Osteoblast (primary cell): ENCODE data around the gene SMIM32. TPM values are rescaled to one million over a fixed set of nuclear protein-coding genes. Genes with fewer than 3 reads are reported as not detected.
A peak's percentile ranks its signal among the peaks of the same experiment; 100 is the strongest.

Experiments used
- DNase-seq: peaks from one replicate; pipeline ENCODE4 v3.0.0; 2011; ENCODE audit warnings: low spot score, mixed read lengths; ENCODE audit not compliant: insufficient read length; ENCODE audit errors: missing footprints
- H2AFZ ChIP-seq: 2 replicates; pipeline ENCODE4 v1.6.0; 2011; ENCODE audit warnings: mild to moderate bottlenecking, low read length
- H3K27ac ChIP-seq: 2 replicates; pipeline ENCODE4 v1.5.1; 2011; ENCODE audit warnings: mild to moderate bottlenecking, low read depth, low read length, moderate library complexity
- H3K27me3 ChIP-seq: 2 replicates; pipeline ENCODE4 v1.6.0; 2012; ENCODE audit warnings: mild to moderate bottlenecking, control low read depth, inconsistent platforms, low read length, moderate library complexity; ENCODE audit not compliant: insufficient read depth
- H3K36me3 ChIP-seq: 2 replicates; pipeline ENCODE4 v1.5.1; 2011; ENCODE audit warnings: mild to moderate bottlenecking, low read length, control low read depth, moderate library complexity; ENCODE audit not compliant: insufficient read depth
- H3K4me1 ChIP-seq: 2 replicates; pipeline ENCODE4 v1.5.1; 2011; ENCODE audit warnings: mild to moderate bottlenecking, low read length, control low read depth, moderate library complexity; ENCODE audit not compliant: insufficient read depth
- H3K4me2 ChIP-seq: 2 replicates; pipeline ENCODE4 v1.6.0; 2011; ENCODE audit warnings: mild to moderate bottlenecking, low read length; ENCODE audit not compliant: insufficient read depth
- H3K4me3 ChIP-seq: fragments of 200-600 bp; sonication (generic); 3 replicates; pipeline ENCODE4 v1.5.1; 2012; ENCODE audit warnings: mild to moderate bottlenecking, low read length, inconsistent platforms; ENCODE audit not compliant: insufficient read depth
- H3K79me2 ChIP-seq: 2 replicates; pipeline ENCODE4 v1.6.0; 2012; ENCODE audit warnings: mild to moderate bottlenecking, low read length, control low read depth, inconsistent platforms; ENCODE audit not compliant: insufficient read depth
- H3K9me3 ChIP-seq: 2 replicates; pipeline ENCODE4 v1.5.1; 2011; ENCODE audit warnings: low read depth, low read length, control low read depth
- H4K20me1 ChIP-seq: 2 replicates; pipeline ENCODE4 v1.6.0; 2012; ENCODE audit warnings: mild to moderate bottlenecking, low read length, control low read depth; ENCODE audit not compliant: insufficient read depth
- CTCF ChIP-seq: IDR thresholded peaks from 2 replicates; pipeline ENCODE4 v1.5.1; 2011; ENCODE audit warnings: mild to moderate bottlenecking, low read depth, low read length, moderate library complexity; ENCODE audit errors: extremely low read depth
- total RNA-seq: library from RNA; depleted of rRNA; stranded (reverse); fragments of >200 nt; gene quantifications from 2 replicates; pipeline ENCODE4 v1.2.3, GENCODE V29; 2012

The SMIM32 gene
- total RNA-seq, 1 donor = not detected

GRCh38 chr5:136212252-136212721 lies 19.3 kb upstream of the SMIM32 start:
- no peak overlapping the region for H3K4me2 ChIP-seq
- TF ChIP-seq CTCF = peak; percentile 93
- no peaks in the 10 kb centered on the region for H3K4me1 ChIP-seq
- H3K27ac ChIP-seq = no peak overlapping the region
- no peaks in the 10 kb centered on the region for H4K20me1 ChIP-seq
- peaks cover 2% of the 10 kb centered on the region for H3K27me3 ChIP-seq
- DNase-seq = peak; percentile 93
- H3K36me3 ChIP-seq = no peaks in the 10 kb centered on the region
- H3K9me3 ChIP-seq = no peaks in the 10 kb centered on the region
- no peak overlapping the region for H3K4me3 ChIP-seq
- H2AFZ ChIP-seq = no peak overlapping the region
- no peaks in the 10 kb centered on the region for H3K79me2 ChIP-seq

DNA sequence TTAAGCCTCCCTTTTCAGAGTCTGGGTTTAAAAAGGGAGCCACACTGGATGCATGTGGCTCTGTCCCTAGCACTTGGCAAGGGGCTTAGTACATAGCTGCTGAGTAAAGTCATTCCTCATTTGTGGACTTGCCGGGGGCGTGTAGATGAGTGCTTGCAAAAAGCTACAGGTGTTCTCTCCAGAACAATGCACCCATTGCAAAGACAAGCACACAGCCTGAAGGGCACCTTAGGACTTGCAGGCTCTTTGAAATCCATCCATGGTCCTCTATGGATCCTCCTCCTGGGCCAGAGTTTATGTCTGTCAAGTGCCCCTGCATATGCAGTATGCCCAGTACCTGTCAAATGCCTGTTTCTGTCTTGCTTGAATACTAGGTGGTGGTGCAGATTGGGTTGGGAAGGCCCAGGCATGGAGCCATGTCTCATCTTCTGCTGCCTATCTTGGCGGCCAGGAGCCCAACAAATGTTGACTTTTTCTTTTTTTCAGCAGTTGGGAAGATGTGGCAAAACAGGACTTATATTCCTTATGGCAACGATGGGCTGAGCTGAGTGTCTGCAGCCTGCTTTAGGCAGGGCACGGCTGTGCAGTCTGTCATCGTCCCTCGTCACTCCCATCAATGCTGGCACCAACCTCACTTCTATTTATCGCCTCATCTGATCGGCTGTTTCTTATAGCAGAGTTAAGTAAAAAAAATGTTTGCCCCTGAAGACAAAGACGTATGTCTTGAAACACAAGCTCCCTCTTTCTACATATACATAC lies 18.5 kb upstream of the SMIM32 start:
- H4K20me1 ChIP-seq = no peaks in the 10 kb centered on the region
- no peak overlapping the region for H2AFZ ChIP-seq
- H3K4me1 ChIP-seq = no peaks in the 10 kb centered on the region
- H3K4me3 ChIP-seq = no peak overlapping the region
- no peak for TF ChIP-seq CTCF
- H3K36me3 ChIP-seq = no peaks in the 10 kb centered on the region
- no peaks in the 10 kb centered on the region for H3K9me3 ChIP-seq
- no peaks in the 10 kb centered on the region for H3K79me2 ChIP-seq
- H3K4me2 ChIP-seq = no peak overlapping the region
- no peak for DNase-seq
- H3K27ac ChIP-seq = no peak overlapping the region
- H3K27me3 ChIP-seq = peaks cover 2% of the 10 kb centered on the region

DNA sequence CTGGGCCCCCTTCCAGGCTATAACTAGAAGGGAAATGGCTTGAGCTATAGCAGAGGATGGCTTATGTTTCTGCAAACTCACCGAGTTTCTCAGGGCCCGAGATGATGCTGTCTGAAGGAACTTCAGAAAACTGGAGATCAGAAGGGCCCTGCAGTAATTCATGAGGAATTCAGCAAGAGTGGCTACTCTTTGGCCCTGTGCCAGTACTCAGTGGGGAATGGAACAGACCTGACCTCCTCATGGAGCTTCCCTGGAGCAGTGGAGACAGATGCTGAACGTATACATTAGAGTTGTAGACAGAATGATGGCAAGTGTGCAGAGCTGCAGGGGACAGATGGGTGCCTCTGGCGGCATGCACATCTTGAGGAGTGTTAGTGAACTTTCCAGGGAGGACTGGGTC lies 17.3 kb upstream of the SMIM32 start:
- Histone ChIP-seq H3K4me3 (no peak overlapping the region), H4K20me1 (no peaks in the 10 kb centered on the region), H2AFZ (no peak overlapping the region), H3K9me3 (no peaks in the 10 kb centered on the region), H3K27ac (no peak overlapping the region), H3K4me2 (no peak overlapping the region), H3K79me2 (no peaks in the 10 kb centered on the region), H3K36me3 (no peaks in the 10 kb centered on the region), H3K4me1 (no peaks in the 10 kb centered on the region), H3K27me3 (peaks cover 2% of the 10 kb centered on the region)
- TF ChIP-seq CTCF = no peak
- DNase-seq = no peak

GRCh38 chr5:136209346-136209910 lies 16.5 kb upstream of the SMIM32 start:
- Histone ChIP-seq H3K4me2 (no peak overlapping the region), H3K36me3 (no peaks in the 10 kb centered on the region), H4K20me1 (no peaks in the 10 kb centered on the region), H3K9me3 (no peaks in the 10 kb centered on the region), H3K4me3 (no peak overlapping the region), H3K27ac (no peak overlapping the region), H3K79me2 (no peaks in the 10 kb centered on the region), H3K4me1 (no peaks in the 10 kb centered on the region), H2AFZ (no peak overlapping the region), H3K27me3 (peaks cover 2% of the 10 kb centered on the region)
- no peak for DNase-seq
- no peak for TF ChIP-seq CTCF
